ENCODE measurements around the gene ASAP2. TPM values are rescaled to one million over a fixed set of nuclear protein-coding genes. Genes with fewer than 3 reads are reported as not detected.

ASAP2 gene
- total RNA-seq, 1 donor: 66.2 TPM

- H3K36me3 ChIP-seq (ENCODE audit: insufficient read depth, low read length): no peaks in the 10 kb centered on the region
- H2AFZ ChIP-seq (ENCODE audit: low read length): no peak overlapping the region
- H3K79me2 ChIP-seq (ENCODE audit: insufficient read depth, low read length): peaks cover 77% of the 10 kb centered on the region
- no peaks in the 10 kb centered on the region for H3K27me3 ChIP-seq (ENCODE audit: insufficient read depth, low read length)
- H3K4me2 ChIP-seq (ENCODE audit: insufficient read depth, low read length): peak overlapping the region; percentile 69
- H3K9me3 ChIP-seq (ENCODE audit: low read depth, low read length): no peaks in the 10 kb centered on the region
- peak; percentile 93 for DNase-seq (ENCODE audit: insufficient read length, low spot score, missing footprints)
- H3K4me3 ChIP-seq (ENCODE audit: insufficient read depth, low read length): no peak overlapping the region
- H3K27ac ChIP-seq (ENCODE audit: low read depth, low read length): peak overlapping the region; percentile 98
- peaks cover 24% of the 10 kb centered on the region for H4K20me1 ChIP-seq (ENCODE audit: insufficient read depth, low read length)
- H3K4me1 ChIP-seq (ENCODE audit: insufficient read depth, low read length): peaks cover 46% of the 10 kb centered on the region
- TF ChIP-seq CTCF (IDR thresholded peaks at IDR 0.05; ENCODE audit: extremely low read depth, low read depth, low read length): no peak
These were observed 103.8 kb downstream of the ASAP2 start for GRCh38 chr2:9310377-9310776.

GRCh38 chr2:9310798-9311197, 104.2 kb downstream of the ASAP2 start:
- Histone ChIP-seq H3K27me3 (ENCODE audit: insufficient read depth, low read length) (no peaks in the 10 kb centered on the region), H3K4me2 (ENCODE audit: insufficient read depth, low read length) (peak overlapping the region; percentile 69), H4K20me1 (ENCODE audit: insufficient read depth, low read length) (peaks cover 24% of the 10 kb centered on the region), H3K4me3 (ENCODE audit: insufficient read depth, low read length) (peak overlapping the region; percentile 3), H3K36me3 (ENCODE audit: insufficient read depth, low read length) (no peaks in the 10 kb centered on the region), H3K79me2 (ENCODE audit: insufficient read depth, low read length) (peaks cover 78% of the 10 kb centered on the region), H3K27ac (ENCODE audit: low read depth, low read length) (peak overlapping the region; percentile 98), H3K9me3 (ENCODE audit: low read depth, low read length) (no peaks in the 10 kb centered on the region), H3K4me1 (ENCODE audit: insufficient read depth, low read length) (peaks cover 46% of the 10 kb centered on the region), H2AFZ (ENCODE audit: low read length) (no peak overlapping the region)
- TF ChIP-seq CTCF (IDR thresholded peaks at IDR 0.05; ENCODE audit: extremely low read depth, low read depth, low read length): no peak
- DNase-seq (ENCODE audit: insufficient read length, low spot score, missing footprints): no peak

- Histone ChIP-seq H3K36me3 (ENCODE audit: insufficient read depth, low read length) (no peaks in the 10 kb centered on the region), H4K20me1 (ENCODE audit: insufficient read depth, low read length) (peaks cover 20% of the 10 kb centered on the region), H3K4me2 (ENCODE audit: insufficient read depth, low read length) (peak overlapping the region; percentile 69), H3K79me2 (ENCODE audit: insufficient read depth, low read length) (peaks cover 78% of the 10 kb centered on the region), H3K4me3 (ENCODE audit: insufficient read depth, low read length) (peak overlapping the region; percentile 18), H3K27ac (ENCODE audit: low read depth, low read length) (peak overlapping the region; percentile 98), H2AFZ (ENCODE audit: low read length) (peak overlapping the region; percentile 46), H3K4me1 (ENCODE audit: insufficient read depth, low read length) (peaks cover 46% of the 10 kb centered on the region), H3K27me3 (ENCODE audit: insufficient read depth, low read length) (no peaks in the 10 kb centered on the region), H3K9me3 (ENCODE audit: low read depth, low read length) (no peaks in the 10 kb centered on the region)
- DNase-seq (ENCODE audit: insufficient read length, low spot score, missing footprints): peak; percentile 97
- no peak for TF ChIP-seq CTCF (IDR thresholded peaks at IDR 0.05; ENCODE audit: extremely low read depth, low read depth, low read length)
These were observed 104.9 kb downstream of the ASAP2 start for GRCh38 chr2:9311488-9311887.

- Histone ChIP-seq H3K36me3 (ENCODE audit: insufficient read depth, low read length) (no peaks in the 10 kb centered on the region), H3K4me3 (ENCODE audit: insufficient read depth, low read length) (no peak overlapping the region), H3K9me3 (ENCODE audit: low read depth, low read length) (no peaks in the 10 kb centered on the region), H3K27ac (ENCODE audit: low read depth, low read length) (peak overlapping the region; percentile 98), H3K4me2 (ENCODE audit: insufficient read depth, low read length) (no peak overlapping the region), H3K27me3 (ENCODE audit: insufficient read depth, low read length) (no peaks in the 10 kb centered on the region), H3K79me2 (ENCODE audit: insufficient read depth, low read length) (peaks cover 78% of the 10 kb centered on the region), H3K4me1 (ENCODE audit: insufficient read depth, low read length) (peaks cover 38% of the 10 kb centered on the region), H4K20me1 (ENCODE audit: insufficient read depth, low read length) (peaks cover 11% of the 10 kb centered on the region), H2AFZ (ENCODE audit: low read length) (no peak overlapping the region)
- no peak for TF ChIP-seq CTCF (IDR thresholded peaks at IDR 0.05; ENCODE audit: extremely low read depth, low read depth, low read length)
- DNase-seq (ENCODE audit: insufficient read length, low spot score, missing footprints): no peak
These were observed 106.0 kb downstream of the ASAP2 start for GRCh38 chr2:9312591-9312990.

Data from osteoblast (primary cell).